GM19372 (cell line): ENCODE data around the gene RHOD.

Experiments
- ATAC-seq: cut with Tn5 transposase; IDR thresholded peaks from one replicate; pipeline ENCODE4 v1.9.1; 2021; ENCODE audit warnings: mild to moderate bottlenecking, low read depth, moderate library complexity; ENCODE audit not compliant: unreplicated experiment

Gene RHOD

DNA sequence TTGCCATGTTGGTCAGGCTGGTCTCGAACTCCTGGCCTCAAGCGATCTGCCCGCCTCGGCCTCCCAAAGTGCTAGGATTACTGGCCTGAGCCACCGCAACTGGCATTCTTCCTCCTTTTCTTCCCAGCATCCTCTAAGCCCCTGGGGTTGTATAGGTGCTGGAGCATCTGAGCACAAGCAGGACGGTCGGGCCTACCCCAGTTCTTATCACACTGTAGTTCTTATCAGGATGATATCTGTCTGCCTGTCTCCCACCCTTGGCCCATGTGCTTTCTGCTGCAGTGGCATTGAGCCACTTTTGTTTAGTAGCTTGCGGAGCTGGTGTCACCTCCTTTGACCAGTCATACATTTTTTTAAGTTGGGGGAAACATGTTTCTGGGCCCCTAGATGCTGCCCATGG is 1.9 kb downstream of the RHOD start:
- no peak for ATAC-seq

DNA sequence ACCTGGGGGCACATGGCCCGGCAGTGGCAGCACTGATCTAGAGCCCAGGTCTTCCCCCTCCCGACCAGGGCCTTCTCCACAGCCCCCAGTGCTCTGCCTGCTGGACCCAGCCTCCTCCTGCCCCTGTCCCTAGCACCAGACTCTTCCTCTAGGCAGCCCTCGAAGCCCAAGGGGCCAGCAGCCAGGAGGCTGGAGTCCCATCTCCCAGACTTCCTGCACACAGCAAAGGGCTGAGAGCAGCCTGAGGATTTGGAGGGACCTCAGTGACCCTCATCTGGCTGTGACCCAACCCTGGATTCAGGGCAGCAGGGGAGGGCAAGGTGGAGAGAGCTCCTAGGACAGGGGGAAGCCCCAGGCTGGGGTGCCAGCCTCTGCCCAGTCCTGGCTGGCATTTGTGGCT is 3.0 kb downstream of the RHOD start:
- no peak for ATAC-seq

DNA sequence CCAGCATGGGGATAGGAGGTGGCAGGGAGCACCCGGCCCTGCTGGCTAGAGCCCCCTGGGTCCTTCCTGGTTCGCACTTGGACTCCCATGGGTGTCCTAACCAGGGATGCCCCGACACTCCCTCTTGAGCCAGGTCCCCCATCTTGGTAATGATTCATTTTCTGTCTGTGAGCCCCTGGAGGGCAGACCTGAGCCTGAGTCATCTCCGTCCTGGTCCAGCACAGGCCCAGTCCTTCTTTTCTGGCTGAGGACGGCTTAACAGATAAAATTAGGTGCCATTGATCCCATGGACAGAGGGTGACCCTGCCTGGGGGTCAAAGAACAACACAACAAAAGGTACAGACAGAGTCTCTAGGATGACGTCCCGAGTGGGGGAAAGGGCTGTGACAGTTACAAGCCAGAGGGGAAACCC is 3.5 kb downstream of the RHOD start:
- no peak for ATAC-seq

DNA sequence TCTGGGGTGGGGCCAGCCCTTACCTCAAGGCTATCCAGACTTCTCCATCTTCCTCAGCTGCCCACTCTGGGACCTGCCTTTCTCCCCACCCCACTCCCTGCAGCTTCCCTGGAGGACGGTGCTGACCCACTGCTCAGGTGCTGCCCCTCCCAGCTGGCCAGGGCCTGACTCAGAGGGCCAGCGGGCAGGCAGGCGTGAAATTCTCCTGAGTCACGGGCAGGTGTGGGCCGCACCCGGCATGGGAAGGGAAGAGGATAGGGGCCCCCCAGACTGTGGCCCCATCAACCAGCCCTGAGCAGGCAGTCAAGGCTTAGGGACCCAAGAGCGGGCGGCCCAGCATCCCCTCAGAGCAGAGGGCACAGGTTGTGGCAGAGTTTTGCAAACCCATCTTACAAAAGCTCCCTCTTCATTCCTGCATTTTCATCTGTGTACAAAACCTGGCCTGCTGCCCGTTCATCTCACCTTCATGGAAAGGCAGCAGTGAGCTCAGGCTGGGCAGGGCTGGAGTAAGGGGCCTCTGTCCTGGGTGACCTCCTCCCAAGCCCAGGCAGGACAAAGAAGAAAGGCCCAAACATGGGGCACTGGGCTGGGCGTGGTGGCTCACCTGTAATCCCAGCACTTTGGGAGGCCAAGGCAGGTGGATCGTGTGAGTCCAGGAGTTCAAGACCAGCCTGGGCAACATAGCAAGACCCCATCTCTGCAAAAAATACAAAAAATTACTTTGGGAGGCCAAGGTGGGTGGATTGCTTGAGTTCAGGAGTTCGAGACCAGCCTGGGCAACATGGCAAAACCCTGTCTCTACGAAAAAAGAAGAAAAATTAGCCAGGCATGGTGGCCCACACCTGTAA is 6.1 kb downstream of the RHOD start:
- ATAC-seq, result no peak

DNA sequence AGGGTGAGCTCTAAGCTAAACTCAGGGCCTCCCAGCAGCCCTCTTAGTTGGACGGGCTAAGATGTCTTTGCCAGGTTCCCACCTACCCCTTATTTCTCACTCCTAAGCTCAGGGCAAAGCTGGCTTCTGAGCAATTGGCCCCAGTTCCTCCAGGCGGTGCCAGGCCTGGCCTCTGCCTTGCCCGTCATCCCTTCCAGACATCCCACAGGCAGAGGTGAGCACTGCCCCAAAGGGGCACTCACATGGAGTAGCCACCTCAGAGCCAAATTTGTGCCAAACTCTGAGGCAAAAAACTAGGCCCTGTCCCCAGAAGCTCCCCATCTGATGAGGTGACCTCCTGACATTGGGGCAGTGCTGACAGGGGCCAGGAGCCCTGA is 9.7 kb downstream of the RHOD start:
- ATAC-seq, result no peak

DNA sequence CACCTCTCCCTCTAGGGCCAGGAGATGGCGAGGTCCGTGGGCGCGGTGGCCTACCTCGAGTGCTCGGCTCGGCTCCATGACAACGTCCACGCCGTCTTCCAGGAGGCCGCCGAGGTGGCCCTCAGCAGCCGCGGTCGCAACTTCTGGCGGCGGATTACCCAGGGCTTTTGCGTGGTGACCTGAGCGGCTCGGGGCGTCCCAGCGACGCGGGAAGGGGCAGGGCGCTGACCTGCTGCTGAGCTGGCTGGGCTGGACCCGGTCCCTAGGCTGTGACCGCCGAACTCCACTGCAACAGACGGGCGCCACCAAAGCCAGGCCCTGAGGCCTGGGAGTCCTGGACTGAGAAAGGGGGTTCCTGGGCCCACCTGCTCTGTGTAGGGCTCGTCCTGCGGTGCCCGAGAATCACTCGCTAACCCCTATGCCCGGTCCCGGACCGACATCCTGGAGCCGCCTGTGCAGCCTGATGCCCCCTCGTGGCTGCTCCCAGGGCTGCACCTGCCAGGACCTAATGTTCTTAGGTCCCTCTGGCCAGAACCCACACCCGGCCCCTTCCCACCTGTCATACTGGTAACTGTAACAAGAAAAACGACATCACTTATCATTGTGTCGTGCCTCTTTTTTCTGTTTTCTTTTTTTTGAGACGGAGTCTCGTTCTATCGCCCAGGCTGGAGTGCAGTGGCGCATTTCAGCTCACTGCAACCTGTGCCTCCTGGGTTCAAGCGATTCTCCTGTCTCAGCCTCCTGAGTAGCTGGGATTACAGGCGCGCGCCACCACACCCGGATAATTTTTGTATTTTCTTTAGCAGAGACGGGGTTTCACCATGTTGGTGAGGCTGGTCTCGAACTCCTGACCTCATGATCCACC is 15.0 kb downstream of the RHOD start:
- ATAC-seq, result no peak

DNA sequence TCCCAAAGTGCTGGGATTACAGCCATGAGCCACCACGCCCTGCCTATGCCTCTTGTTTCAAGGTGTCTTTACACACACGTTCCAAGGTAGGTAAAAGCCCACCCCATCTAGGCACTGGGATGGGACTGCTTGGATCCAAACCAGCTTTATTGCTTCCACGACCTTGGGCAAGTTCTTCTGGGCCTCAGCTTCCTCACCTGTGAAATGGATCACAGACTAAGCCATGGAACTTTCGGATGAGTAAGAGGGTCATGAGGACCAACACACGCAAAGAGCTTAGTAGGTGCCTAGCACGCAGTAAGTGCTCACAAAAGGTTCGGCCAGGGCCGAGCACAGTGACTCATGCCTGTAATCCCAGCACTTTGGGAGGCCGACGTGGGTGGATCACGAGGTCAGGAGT is 15.6 kb downstream of the RHOD start:
- ATAC-seq, result no peak

DNA sequence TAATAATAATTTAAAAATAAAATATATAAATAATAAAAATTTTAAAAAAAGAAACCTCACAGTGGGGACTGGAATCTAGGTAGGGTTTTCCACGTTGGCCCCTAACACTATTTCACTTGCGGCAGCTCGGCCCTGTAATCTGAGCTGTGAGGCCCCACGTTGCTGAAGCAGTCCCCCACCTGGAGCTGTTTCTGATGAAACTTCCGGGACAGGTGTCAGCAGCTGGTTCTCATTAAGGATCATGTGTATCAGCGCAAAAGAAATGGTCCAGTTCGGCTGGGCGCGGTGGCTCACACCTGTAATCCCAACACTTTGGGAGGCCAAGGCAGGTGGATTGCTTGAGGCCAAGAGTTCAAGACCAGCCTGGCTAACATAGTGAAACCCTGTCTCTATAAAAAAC is 17.3 kb downstream of the RHOD start:
- ATAC-seq, result no peak

DNA sequence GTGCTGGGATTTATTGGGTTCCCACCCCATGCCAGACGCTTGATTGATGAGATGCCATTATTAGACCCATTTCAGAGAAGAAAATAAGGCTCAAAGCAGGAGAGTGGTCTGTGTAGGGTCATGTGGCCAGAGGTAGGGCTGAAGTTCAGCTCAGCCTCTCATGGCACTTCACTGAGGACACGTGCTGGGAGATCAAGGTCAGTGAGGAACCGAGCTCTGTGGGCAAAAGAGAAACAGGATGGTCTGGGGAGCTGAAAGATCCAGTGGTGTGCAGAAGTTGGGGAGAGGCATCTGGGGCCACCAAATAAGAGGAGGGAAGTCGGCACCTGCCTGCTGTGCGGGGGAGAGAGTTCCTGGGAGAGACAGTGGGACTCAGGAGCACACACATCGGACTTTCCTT is 19.6 kb downstream of the RHOD start:
- no peak for ATAC-seq

DNA sequence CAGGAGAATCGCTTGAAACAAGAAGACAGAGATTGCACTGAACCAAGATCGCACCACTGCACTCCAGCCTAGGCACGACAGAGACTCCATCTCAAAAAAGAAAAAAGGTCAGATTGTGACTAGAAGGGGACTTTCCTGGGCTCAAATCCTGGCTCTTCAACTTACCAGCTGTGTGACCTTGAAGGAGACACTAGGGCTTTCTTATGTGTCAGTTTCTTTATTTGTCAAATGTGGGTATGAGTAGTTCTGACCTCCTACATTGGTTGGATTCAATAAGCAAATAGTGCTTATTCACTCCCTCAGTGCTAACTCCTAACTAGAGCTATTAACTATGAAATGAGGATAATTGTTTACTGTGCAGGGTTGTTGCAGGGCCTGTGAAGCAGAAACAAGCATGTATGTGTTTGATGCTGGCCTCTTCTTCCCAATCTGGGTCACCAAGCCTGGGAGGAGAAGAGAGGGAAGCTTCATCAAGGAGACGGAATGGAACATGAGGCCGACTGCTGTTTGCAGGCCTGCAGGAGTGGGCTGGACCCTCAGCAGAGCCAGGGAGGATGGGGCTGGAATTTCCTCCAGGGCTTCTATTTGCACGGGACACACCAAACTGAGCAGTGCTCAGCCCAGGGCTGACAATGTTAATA is 22.5 kb downstream of the RHOD start:
- ATAC-seq, result no peak

DNA sequence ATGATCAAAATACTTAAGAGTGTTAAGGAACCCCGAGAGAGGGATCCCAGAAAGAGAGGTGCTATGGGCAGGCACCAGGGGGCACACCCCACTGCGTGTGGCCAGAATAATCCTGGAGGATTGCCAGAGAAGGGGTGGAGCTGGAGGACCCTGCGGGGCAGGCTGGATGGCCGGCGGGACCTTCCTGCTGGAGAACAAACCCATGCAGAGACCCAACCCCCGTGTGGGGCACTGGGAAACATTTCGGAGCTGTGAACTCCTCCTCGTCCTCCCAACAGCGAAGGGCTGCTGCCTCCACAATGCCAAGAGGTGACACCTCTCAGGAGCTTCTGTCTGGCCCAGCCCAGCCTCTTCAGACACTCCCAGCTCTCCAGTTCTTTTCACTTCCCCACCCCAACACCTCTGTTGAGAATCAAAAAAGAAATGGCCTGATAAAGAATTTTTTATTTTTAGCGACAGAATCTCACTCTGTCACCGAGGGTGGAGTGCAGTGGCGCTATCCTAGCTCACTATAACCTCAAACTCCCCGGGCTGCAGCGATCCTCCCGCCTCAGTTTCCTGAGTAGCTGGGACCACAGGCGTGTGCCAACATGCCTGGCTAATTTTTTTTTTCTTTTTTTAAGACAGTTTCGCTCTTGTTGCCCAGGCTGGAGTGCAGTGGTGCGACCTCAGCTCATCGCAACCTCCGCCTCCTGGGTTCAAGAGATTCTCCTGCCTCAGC is 25.6 kb downstream of the RHOD start:
- no peak for ATAC-seq

DNA sequence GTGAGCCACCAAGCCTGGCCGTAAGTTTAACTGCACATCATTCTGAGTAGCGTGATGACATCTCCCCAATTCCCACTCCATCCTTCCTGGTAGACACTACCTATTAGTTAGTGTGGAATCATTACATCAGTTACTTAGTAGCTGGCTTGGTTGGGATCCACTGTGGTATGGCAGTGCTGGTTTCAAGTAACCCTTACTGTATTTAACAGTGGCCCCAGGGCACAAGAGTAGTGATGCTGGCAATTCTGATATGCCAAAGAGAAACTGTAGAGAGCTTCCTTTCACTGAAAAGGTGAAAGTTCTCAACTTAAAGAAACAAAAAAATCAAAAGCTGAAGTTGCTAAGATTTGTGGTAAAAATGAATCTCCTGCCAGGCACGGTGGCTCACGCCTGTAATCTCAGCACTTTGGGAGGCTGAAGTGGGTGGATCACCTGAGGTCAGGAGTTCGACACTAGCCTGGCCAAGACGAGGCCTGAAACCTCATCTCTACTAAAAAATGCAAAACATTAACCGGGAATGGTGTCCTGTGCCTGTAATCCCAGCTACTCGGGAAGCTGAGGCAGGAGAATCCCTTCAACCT is 27.2 kb downstream of the RHOD start:
- ATAC-seq, result no peak

DNA sequence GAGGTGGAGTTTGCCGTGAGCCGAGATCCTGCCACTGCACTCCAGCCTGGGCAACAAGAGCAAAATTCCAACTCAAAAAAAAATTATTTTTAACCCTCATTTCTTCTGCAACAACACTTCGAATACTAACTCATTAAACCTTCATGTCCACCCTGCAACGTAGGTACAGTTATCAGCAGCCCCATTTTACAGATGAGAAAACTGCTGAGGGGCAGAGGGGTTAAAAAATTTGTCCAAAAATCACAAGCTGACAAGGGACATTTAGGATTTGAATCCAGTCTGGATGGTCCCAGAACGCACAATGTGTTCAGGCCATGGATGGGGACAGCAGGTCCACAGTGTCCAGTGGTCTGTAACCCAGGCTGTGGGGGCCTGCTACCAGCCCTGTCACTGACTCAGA is 29.0 kb downstream of the RHOD start:
- no peak for ATAC-seq

DNA sequence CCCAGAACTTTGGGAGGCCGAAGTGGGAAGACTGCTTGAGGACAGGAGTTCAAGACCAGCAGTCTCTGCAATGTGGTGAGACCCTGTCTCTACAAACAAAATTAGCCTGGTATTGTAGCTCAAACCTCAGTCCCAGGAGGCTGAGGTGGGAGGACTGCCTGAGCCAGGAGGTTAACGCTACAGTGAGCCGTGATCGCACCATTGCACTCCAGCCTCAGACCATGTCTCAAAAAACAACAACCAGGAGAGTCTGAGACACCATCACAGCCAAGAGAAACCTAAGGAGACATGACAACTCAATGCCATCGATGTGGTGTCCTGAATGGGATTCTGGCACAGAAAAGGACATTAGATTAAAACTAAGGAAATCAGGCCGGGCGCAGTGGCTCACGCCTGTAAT is 34.1 kb downstream of the RHOD start:
- no peak for ATAC-seq

DNA sequence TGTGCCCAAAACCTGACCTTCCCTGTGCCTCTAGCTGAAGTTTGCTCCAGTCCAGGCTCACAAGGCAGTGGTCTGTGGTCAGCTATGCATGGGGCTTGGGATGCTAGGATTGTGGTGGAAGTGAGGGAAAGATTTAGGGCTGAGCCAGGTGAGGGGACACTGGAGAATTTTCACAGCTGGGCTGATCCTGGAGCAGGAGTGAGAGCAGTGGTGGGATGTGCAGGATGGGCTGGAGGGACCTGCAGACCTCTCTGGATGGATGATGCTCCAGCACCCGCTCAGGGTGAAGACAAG is 38.5 kb downstream of the RHOD start:
- no peak for ATAC-seq

DNA sequence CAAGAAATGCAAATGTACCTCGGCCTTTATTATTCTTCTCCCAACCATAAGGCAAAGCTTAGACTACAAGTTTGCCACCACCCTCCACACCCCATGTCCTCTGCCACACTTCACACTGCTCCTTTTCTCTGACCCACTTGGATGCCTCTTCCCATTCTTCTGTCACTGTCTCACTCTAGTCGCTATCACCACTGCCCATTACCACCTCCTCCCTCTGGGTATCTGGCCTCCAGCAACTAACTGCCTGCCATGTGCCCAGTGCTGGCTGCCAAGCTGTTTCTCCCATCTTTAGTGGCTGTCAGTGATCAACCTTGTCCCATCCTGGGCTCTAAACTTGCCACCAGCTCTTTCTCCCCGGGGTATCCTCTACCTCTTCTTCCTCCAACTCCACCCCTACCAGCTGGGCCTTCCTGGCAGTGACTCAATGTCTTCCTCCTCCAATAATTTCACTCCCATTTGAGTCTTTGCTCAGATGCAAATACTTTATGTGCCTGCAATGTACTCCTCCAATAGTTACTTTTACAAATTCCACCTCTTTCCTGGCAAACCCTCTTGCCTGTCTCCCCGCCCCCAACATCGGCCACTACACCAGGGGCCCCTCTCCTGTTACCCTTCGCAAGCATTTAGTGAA is 42.3 kb downstream of the RHOD start:
- ATAC-seq, result no peak

DNA sequence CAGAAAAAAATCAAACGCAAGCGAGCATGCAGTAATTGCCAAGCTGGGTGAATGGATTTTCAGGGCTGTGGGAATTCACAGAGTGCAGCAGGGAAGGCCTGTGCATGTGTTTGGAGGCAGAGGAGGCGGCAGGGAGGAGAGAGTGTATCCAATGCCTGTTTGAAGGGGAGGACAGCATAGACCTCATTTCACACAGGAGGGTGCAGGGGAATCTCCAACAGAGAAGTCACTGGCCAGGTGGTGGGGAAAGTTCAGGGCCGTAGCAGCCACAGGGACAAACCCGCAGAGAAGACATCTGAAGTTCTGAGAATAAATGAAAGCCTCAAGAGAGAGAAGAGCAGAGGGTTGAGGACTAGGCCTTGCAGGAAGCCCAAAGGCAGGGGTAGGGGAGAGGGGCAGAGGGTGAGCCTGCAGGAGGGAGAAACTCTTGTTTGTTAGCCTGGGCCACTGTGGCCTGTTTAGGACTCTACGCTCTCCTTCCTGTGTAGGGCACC is 43.2 kb downstream of the RHOD start:
- no peak for ATAC-seq

DNA sequence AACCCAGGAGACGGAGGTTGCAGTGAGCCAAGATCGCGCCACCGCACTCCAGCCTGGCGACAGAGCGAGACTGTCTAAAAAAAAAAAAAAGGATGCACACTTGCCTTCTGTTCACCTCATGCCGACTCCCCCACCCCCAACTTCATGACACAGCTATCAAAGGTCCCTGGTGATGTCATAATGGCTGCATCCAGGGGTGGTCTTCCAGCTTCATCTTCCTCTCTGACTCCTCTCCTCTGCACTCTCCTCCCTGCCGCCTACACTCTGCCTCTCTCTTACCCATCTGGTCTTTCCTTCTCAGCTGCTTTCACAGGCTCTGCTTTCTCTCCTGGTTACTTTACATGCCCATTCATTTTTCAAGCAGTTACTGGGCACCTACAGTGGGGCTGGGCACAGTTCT is 46.0 kb downstream of the RHOD start:
- no peak for ATAC-seq

DNA sequence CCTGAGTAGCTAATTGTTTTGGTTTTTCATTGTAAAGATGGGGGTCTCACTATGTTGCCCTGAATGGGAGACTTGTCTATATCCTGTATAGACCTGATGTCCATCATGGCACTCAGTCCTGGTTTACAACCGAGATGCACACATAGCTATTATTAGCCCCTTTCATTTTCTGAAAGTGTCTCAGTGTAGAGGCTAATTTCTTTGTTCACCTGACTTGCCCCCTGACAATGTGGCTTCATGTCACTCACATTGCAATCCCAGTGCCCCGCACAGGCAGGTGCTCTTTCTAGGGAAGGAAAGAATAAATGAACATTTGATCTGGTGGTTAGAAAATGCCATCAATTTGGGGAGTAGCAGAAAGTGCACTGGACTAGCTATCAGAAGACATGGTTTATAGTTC is 49.3 kb downstream of the RHOD start:
- ATAC-seq, result no peak

DNA sequence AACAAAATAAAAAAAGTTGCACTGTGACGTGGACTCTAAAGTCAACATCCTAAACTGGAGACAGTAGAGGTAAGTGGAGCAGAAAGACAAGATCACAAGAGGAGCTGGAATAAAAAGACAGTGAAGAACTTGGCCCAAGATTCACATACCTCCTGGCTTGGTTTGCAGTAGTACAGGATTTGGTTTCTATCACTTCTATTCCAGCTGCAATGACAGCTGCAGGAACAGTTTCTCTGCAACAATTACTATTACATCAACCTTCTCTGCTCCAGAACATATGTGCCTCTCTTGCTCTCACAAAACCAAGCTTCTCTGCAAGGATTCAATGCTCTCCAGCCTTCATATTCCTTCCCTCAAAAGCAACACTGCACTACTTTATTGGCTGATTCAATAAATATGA is 54.6 kb downstream of the RHOD start:
- ATAC-seq, result no peak
